ENCODE data around the gene IFNK.

DNA sequence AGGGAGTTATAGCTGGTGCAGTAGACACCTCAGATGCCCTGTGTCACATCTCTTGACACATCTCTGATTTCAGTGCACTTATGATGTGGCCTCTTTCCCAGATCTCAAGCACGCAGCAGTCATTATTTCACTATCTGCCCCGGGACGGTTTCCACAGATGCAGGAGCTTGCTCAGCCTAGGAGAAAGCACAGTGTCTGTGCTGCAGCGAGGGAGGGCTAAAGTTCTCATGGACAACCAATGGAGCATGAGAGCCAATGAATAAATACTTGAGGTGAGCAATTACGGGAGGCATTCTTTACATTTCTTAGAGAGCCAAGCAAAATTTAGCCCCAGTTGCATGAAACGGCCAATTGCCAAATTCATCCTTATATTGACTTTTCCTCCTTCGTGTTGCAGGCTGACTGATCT, 12.9 kb downstream of the IFNK start:
- TF ChIP-seq, protein P1, sequence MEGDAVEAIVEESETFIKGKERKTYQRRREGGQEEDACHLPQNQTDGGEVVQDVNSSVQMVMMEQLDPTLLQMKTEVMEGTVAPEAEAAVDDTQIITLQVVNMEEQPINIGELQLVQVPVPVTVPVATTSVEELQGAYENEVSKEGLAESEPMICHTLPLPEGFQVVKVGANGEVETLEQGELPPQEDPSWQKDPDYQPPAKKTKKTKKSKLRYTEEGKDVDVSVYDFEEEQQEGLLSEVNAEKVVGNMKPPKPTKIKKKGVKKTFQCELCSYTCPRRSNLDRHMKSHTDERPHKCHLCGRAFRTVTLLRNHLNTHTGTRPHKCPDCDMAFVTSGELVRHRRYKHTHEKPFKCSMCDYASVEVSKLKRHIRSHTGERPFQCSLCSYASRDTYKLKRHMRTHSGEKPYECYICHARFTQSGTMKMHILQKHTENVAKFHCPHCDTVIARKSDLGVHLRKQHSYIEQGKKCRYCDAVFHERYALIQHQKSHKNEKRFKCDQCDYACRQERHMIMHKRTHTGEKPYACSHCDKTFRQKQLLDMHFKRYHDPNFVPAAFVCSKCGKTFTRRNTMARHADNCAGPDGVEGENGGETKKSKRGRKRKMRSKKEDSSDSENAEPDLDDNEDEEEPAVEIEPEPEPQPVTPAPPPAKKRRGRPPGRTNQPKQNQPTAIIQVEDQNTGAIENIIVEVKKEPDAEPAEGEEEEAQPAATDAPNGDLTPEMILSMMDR (optimal IDR thresholded peaks at IDR 0.05 in 1 of 3, IDR thresholded peaks at IDR 0.05 in 1 of 3, conservative IDR thresholded peaks at IDR 0.05 in 1 of 3; ENCODE audit: extremely low read depth in 1 of 3, insufficient read depth in 2 of 3, low read length in 3 of 3): no peak
- no peak for TF ChIP-seq EZH2 (IDR thresholded peaks at IDR 0.05; ENCODE audit: low read length)
